ENCODE results near the gene SCYGR8.
"Not testable (repeated sequence)": the region's sequence is repeated elsewhere in the genome, so short reads cannot be mapped to it uniquely, and the experiment has no call there.

Gene SCYGR8

GRCh38 chr2:227724394-227725039 lies 21.2 kb upstream of the SCYGR8 start, which contains the start of gene SCYGR6:
SCYGR6 (minus strand) TSS chr2:227724757; CDS start chr2:227724757, 0 bp downstream.
- no peak for TF ChIP-seq ZFX (IDR thresholded peaks at IDR 0.05; ENCODE audit: borderline replicate concordance)
- no peak for TF ChIP-seq CTCF (IDR thresholded peaks at IDR 0.05)
- no peak within 1 kb of the TSS for H3K27ac ChIP-seq

- no peak within 1 kb of the TSS for H3K27ac ChIP-seq
- TF ChIP-seq CTCF (IDR thresholded peaks at IDR 0.05) (no peak), ZFX (IDR thresholded peaks at IDR 0.05; ENCODE audit: borderline replicate concordance) (no peak)
Measured at GRCh38 chr2:227728035-227728434, 17.7 kb upstream of the SCYGR8 start, which contains the start of gene SCYGR7. SCYGR7 (plus strand) TSS chr2:227728335; CDS start chr2:227728335, 0 bp downstream.

- TF ChIP-seq CTCF (IDR thresholded peaks at IDR 0.05), result no peak
- TF ChIP-seq ZFX (IDR thresholded peaks at IDR 0.05; ENCODE audit: borderline replicate concordance), result no peak
- no peak overlapping the region for H3K27ac ChIP-seq
Measured at GRCh38 chr2:227739351-227739750, 6.3 kb upstream of the SCYGR8 start.

- TF ChIP-seq CTCF (IDR thresholded peaks at IDR 0.05), result peak; percentile 79
- not testable (repeated sequence) for H3K27ac ChIP-seq
Measured at GRCh38 chr2:227740705-227741104, 5.0 kb upstream of the SCYGR8 start.

DNA sequence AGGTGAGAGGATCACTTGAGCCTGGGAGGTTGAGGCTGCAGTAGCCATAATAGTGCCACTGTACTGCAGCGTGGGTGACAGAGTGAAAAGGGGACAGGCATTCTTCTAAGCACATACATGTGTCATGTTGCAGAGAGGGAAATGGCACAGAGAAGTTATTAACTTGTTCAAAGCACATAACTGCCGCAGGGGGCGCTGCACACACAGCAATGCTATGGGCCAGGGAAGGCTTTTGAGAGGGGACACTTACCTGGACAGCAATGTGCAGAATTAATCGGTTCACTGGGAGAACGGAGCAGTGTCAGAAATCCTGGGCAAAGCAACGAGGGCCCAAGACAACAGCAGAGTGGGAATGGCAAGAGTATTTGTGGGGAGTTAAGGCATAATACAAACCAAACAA lies 2.4 kb downstream of the SCYGR8 start:
- no peak overlapping the region for H3K27ac ChIP-seq
- TF ChIP-seq ZFX (IDR thresholded peaks at IDR 0.05; ENCODE audit: borderline replicate concordance) (no peak), CTCF (IDR thresholded peaks at IDR 0.05) (peak; percentile 76)

GRCh38 chr2:227756261-227756660 lies 10.6 kb downstream of the SCYGR8 start:
- not testable (repeated sequence) for H3K27ac ChIP-seq

DNA sequence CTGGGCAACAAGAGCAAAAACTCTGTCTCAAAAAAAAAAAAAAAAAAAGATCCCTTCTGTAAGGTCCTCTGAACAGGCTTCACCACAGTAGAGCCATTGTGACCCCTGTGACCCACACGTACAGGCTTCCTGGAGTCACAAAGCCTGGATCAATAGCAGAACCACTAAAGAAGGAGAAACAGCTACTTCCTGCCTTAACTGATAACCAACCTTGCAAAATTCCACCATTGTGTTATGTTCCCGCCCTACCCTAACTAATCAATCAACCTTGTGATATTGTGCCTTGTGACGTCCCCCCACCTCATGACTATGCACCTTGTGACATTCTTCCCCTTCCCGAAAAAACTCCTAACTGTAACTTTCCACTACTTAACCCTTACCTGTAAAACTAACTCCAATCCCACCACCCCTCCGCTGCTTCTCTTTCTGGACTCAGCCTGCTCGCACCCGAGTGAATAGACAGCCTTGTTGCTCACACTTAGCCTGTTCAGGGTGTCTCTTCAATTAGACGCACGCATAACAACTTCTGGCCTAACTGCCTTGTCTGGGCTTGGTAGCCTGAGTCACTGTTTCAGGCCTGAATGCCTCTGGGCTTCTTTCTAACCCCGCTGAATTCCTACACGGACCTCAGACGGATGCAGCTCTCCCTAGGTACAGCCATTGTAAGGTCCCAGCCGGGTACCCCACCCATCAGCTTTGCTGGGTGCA lies 13.9 kb downstream of the SCYGR8 start:
- no peak for TF ChIP-seq CTCF (IDR thresholded peaks at IDR 0.05)
- TF ChIP-seq ZFX (IDR thresholded peaks at IDR 0.05; ENCODE audit: borderline replicate concordance), result no peak

More for the DNA sequence above, 13.9 kb downstream of the SCYGR8 start:
- no peak overlapping the region for H3K27ac ChIP-seq
